ENCODE measurements around the gene USH2A.

DNA sequence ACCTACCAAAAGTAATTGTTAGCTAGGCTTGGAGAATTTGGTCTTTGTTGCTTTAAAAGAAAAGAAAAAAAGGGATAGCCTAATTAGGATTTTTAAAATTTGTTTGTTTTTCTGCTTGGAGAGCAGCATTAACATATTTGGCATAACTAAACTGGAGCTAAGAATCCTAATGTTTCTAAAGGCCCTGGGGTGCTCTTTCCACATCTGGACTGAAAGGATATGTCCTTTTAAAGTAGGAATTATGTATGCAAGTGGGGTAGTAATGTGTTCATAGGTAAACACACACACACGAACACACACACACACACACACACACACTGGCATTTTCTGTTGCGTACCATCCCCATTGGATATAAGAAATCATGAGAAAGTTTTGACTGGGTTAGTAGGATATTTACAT, 742.2 kb downstream of the USH2A start:
- TF ChIP-seq, protein P1, sequence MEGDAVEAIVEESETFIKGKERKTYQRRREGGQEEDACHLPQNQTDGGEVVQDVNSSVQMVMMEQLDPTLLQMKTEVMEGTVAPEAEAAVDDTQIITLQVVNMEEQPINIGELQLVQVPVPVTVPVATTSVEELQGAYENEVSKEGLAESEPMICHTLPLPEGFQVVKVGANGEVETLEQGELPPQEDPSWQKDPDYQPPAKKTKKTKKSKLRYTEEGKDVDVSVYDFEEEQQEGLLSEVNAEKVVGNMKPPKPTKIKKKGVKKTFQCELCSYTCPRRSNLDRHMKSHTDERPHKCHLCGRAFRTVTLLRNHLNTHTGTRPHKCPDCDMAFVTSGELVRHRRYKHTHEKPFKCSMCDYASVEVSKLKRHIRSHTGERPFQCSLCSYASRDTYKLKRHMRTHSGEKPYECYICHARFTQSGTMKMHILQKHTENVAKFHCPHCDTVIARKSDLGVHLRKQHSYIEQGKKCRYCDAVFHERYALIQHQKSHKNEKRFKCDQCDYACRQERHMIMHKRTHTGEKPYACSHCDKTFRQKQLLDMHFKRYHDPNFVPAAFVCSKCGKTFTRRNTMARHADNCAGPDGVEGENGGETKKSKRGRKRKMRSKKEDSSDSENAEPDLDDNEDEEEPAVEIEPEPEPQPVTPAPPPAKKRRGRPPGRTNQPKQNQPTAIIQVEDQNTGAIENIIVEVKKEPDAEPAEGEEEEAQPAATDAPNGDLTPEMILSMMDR (IDR thresholded peaks at IDR 0.05), result no peak
- TF ChIP-seq EP300 (IDR thresholded peaks at IDR 0.05) (no peak), POLR2A (IDR thresholded peaks at IDR 0.05; ENCODE audit: low read depth) (no peak)
